ENCODE results near the gene NR6A1. TPM values are rescaled to one million over a fixed set of nuclear protein-coding genes. Genes with fewer than 3 reads are reported as not detected.

Gene NR6A1
- total RNA-seq, 4 donors from 2014 or later, result 1.8 to 2.8 (median 2.0) TPM

- Histone ChIP-seq H3K27ac (replicated peaks in 1 of 4) (no peak overlapping the region), H3K4me3 (no peak overlapping the region), H3K4me1 (peaks cover 0 to 23% (median 9%) of the 10 kb centered on the region in 4 donors), H3K36me3 (no peaks in the 10 kb centered on the region), H3K27me3 (no peaks in the 10 kb centered on the region), H3K9me3 (no peaks in the 10 kb centered on the region)
- TF ChIP-seq CTCF (IDR thresholded peaks at IDR 0.05), result no peak
- TF ChIP-seq POLR2AphosphoS5 (IDR thresholded peaks at IDR 0.05), result no peak
- no peak for TF ChIP-seq EP300 (IDR thresholded peaks at IDR 0.05)
- no peak for TF ChIP-seq POLR2A (IDR thresholded peaks at IDR 0.05; ENCODE audit: low read depth)
- intact Hi-C loops (cut with DNase I), result loop anchor here (5.0 kb wide), 1 partner anchor 47 kb away; no protein-coding TSS in a partner anchor
- WGBS, result 90% methylated on average over 2 of the region's 2 CpGs
- DNase-seq (ENCODE audit: extremely low spot score), result no peak
Measured at GRCh38 chr9:124709292-124709690, 61.8 kb downstream of the NR6A1 start.

- H3K4me3 ChIP-seq, result no peak overlapping the region
- no peaks in the 10 kb centered on the region for H3K36me3 ChIP-seq
- WGBS, result 77% methylated on average over 1 of the region's 1 CpG
- no peak for TF ChIP-seq POLR2A (IDR thresholded peaks at IDR 0.05; ENCODE audit: low read depth)
- TF ChIP-seq CTCF (IDR thresholded peaks at IDR 0.05), result no peak
- no peak for TF ChIP-seq EP300 (IDR thresholded peaks at IDR 0.05)
- no peak for TF ChIP-seq POLR2AphosphoS5 (IDR thresholded peaks at IDR 0.05)
- no peaks in the 10 kb centered on the region for H3K9me3 ChIP-seq
- H3K27ac ChIP-seq (replicated peaks in 1 of 4), result no peak overlapping the region
- no peaks in the 10 kb centered on the region for H3K27me3 ChIP-seq
- DNase-seq (ENCODE audit: extremely low spot score), result no peak
- H3K4me1 ChIP-seq, result peaks cover 0 to 23% (median 9%) of the 10 kb centered on the region in 4 donors
- intact Hi-C loops (cut with DNase I), result loop anchor here (5.0 kb wide), 1 partner anchor 46 kb away; no protein-coding TSS in a partner anchor
Measured at GRCh38 chr9:124708633-124709291, 62.3 kb downstream of the NR6A1 start.

GRCh38 chr9:124708074-124708473 is 63.0 kb downstream of the NR6A1 start:
- TF ChIP-seq POLR2AphosphoS5 (IDR thresholded peaks at IDR 0.05) (no peak), POLR2A (IDR thresholded peaks at IDR 0.05; ENCODE audit: low read depth) (no peak), EP300 (IDR thresholded peaks at IDR 0.05) (no peak), CTCF (IDR thresholded peaks at IDR 0.05) (no peak)
- Histone ChIP-seq H3K27ac (replicated peaks in 1 of 4) (no peak overlapping the region), H3K36me3 (no peaks in the 10 kb centered on the region), H3K27me3 (no peaks in the 10 kb centered on the region), H3K4me3 (no peak overlapping the region), H3K4me1 (peaks cover 0 to 23% (median 9%) of the 10 kb centered on the region in 4 donors), H3K9me3 (no peaks in the 10 kb centered on the region)
- no peak for DNase-seq (ENCODE audit: extremely low spot score)
- 93% methylated on average over 2 of the region's 2 CpGs for WGBS
- intact Hi-C loops (cut with DNase I), result loop anchor here (5.0 kb wide), 1 partner anchor 46 kb away; no protein-coding TSS in a partner anchor

GRCh38 chr9:124707666-124708065 is 63.4 kb downstream of the NR6A1 start:
- no peaks in the 10 kb centered on the region for H3K9me3 ChIP-seq
- intact Hi-C loops (cut with DNase I), result loop anchor here (5.0 kb wide), 1 partner anchor 45 kb away; no protein-coding TSS in a partner anchor
- no peak for TF ChIP-seq POLR2AphosphoS5 (IDR thresholded peaks at IDR 0.05)
- TF ChIP-seq POLR2A (IDR thresholded peaks at IDR 0.05; ENCODE audit: low read depth), result no peak
- TF ChIP-seq CTCF (IDR thresholded peaks at IDR 0.05), result no peak
- TF ChIP-seq EP300 (IDR thresholded peaks at IDR 0.05), result no peak
- no peak overlapping the region for H3K4me3 ChIP-seq
- WGBS, result 72% methylated on average over 2 of the region's 3 CpGs
- no peak overlapping the region for H3K27ac ChIP-seq (replicated peaks in 1 of 4)
- no peaks in the 10 kb centered on the region for H3K27me3 ChIP-seq
- peaks cover 0 to 23% (median 9%) of the 10 kb centered on the region in 4 donors for H3K4me1 ChIP-seq
- H3K36me3 ChIP-seq, result no peaks in the 10 kb centered on the region
- DNase-seq (ENCODE audit: extremely low spot score), result no peak

All from esophagus muscularis mucosa (tissue), 4 donors.